ENCODE measurements around the gene VSTM4.

DNA sequence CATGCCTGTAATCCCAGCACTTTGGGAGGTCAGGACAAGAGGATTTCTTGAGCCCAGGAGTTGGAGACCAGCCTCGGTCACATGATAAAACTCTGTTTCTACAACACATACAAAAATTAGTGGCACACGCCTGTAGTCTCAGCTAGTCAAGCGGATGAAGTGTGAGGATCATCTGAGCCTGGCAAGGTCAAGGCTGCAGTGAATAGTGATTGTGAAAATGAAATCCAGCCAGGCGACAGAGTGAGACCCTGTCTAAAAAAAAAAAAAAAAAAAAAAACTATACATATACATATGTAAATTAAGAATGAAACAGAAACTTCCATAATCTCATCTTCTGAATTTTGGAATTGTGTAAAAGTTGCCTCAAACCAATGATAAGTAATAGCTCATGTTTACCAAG is 36.7 kb upstream of the VSTM4 start:
- TF ChIP-seq POLR2AphosphoS5 (IDR thresholded peaks at IDR 0.05), result no peak
- TF ChIP-seq, protein P1, sequence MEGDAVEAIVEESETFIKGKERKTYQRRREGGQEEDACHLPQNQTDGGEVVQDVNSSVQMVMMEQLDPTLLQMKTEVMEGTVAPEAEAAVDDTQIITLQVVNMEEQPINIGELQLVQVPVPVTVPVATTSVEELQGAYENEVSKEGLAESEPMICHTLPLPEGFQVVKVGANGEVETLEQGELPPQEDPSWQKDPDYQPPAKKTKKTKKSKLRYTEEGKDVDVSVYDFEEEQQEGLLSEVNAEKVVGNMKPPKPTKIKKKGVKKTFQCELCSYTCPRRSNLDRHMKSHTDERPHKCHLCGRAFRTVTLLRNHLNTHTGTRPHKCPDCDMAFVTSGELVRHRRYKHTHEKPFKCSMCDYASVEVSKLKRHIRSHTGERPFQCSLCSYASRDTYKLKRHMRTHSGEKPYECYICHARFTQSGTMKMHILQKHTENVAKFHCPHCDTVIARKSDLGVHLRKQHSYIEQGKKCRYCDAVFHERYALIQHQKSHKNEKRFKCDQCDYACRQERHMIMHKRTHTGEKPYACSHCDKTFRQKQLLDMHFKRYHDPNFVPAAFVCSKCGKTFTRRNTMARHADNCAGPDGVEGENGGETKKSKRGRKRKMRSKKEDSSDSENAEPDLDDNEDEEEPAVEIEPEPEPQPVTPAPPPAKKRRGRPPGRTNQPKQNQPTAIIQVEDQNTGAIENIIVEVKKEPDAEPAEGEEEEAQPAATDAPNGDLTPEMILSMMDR (IDR thresholded peaks at IDR 0.05), result no peak
